Measurements from ENCODE around the gene SOWAHD. TPM values are rescaled to one million over a fixed set of nuclear protein-coding genes. Genes with fewer than 3 reads are reported as not detected.

SOWAHD gene
- total and polyA plus RNA-seq, 2 donors (not counting 1 experiment from before 2014, with no cell fraction given), result 3.8 to 14.9 TPM

DNA sequence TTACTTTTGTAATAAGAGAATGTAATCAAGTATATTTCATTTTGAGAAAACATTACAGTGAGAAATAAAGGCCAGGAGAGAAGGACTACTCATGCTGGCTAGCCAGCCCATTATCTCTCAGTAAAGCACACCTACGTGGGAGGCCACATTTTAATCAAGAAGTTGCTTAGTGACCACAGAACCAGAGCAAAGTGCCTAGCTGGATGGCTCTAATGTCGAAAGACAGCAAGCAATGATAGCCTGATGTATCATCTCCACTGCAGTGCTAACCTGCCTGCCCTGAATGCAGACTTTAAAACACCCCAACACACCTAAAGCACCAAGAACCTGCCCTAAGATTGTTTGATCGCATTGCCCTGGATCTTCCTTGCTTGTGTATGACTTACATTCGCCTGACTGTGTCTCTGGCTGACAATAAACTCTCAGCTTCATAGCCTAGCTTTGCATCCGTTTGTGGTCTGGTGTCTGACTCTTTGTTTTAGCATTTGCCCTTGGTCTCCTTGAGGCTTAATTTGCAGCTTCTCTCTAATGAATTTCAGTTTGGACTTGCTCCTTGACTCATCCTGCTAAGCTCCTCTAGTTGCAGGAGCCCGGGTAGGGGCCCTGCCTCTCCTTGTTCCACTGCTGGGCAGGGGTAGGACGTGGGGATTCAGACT, 31.4 kb upstream of the SOWAHD start:
- H3K27me3 ChIP-seq (replicated peaks in 1 of 4; ENCODE audit: control extremely low read depth in 1 of 4, control insufficient read depth in 3 of 4, insufficient read depth in 4 of 4, low read length in 3 of 4), result no peaks in the 10 kb centered on the region
- no peak overlapping the region for H3K27ac ChIP-seq (ENCODE audit: low read length in 2 of 2)
- WGBS (ENCODE audit: insufficient coverage), result 75% methylated on average over 5 of the region's 7 CpGs
- H4K20me1 ChIP-seq (ENCODE audit: control insufficient read depth, insufficient read depth, low read length, poor library complexity, severe bottlenecking), result no peaks in the 10 kb centered on the region
- H3K4me1 ChIP-seq (ENCODE audit: control insufficient read depth in 2 of 2, insufficient read depth in 2 of 2, low read length in 2 of 2), result peaks cover 0 to 5% of the 10 kb centered on the region in 2 donors
- no peak overlapping the region for H3K4me3 Mint-ChIP-seq
- TF ChIP-seq, protein P1, sequence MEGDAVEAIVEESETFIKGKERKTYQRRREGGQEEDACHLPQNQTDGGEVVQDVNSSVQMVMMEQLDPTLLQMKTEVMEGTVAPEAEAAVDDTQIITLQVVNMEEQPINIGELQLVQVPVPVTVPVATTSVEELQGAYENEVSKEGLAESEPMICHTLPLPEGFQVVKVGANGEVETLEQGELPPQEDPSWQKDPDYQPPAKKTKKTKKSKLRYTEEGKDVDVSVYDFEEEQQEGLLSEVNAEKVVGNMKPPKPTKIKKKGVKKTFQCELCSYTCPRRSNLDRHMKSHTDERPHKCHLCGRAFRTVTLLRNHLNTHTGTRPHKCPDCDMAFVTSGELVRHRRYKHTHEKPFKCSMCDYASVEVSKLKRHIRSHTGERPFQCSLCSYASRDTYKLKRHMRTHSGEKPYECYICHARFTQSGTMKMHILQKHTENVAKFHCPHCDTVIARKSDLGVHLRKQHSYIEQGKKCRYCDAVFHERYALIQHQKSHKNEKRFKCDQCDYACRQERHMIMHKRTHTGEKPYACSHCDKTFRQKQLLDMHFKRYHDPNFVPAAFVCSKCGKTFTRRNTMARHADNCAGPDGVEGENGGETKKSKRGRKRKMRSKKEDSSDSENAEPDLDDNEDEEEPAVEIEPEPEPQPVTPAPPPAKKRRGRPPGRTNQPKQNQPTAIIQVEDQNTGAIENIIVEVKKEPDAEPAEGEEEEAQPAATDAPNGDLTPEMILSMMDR (IDR thresholded peaks at IDR 0.05), result no peak
- TF ChIP-seq EZH2 (IDR thresholded peaks at IDR 0.05; ENCODE audit: borderline replicate concordance, insufficient read depth, low read depth, low read length, poor library complexity, severe bottlenecking), result no peak
- H3K4me1 Mint-ChIP-seq, result peaks cover 6% of the 10 kb centered on the region
- no peak overlapping the region for H3K9ac ChIP-seq (ENCODE audit: low read length)
- no peak overlapping the region for H3K4me3 ChIP-seq (ENCODE audit: control extremely low read depth in 1 of 5, extremely low read depth in 1 of 5, insufficient read depth in 1 of 5, low read depth in 2 of 5, low read length in 4 of 5)
- no peaks in the 10 kb centered on the region for H3K36me3 ChIP-seq (replicated peaks in 1 of 2; ENCODE audit: control extremely low read depth in 1 of 2, control insufficient read depth in 1 of 2, extremely low read depth in 1 of 2, insufficient read depth in 2 of 2, low read length in 1 of 2)
- no peaks in the 10 kb centered on the region for H3K9me3 ChIP-seq (ENCODE audit: control extremely low read depth in 1 of 3, control insufficient read depth in 2 of 3, insufficient read depth in 1 of 3, low read length in 2 of 3)
- no peak overlapping the region for H3K27ac Mint-ChIP-seq
- no peaks in the 10 kb centered on the region for H3K79me2 ChIP-seq (ENCODE audit: control insufficient read depth, insufficient read depth, low read length)
- no peak overlapping the region for H2AFZ ChIP-seq (ENCODE audit: insufficient read depth, low read depth, low read length, poor library complexity, severe bottlenecking)
- no peak for DNase-seq
- ChIA-PET POLR2A (interaction anchor here (0.6 kb wide), 1 partner anchor 132 kb away, joined by 3 read pairs; no protein-coding TSS in a partner anchor), CTCF (interaction anchor here (0.7 to 3.9 kb wide), 6 partner anchors 28 to 211 kb away, joined by 3 to 35 read pairs (median 12); partner anchors contain the start of gene SOWAHD)
- no peak overlapping the region for H3K4me2 ChIP-seq (replicated peaks; ENCODE audit: low read depth, low read length, poor library complexity, severe bottlenecking)
- H3K9me3 Mint-ChIP-seq (ENCODE audit: insufficient read depth), result no peaks in the 10 kb centered on the region
- intact Hi-C loops (cut with micrococcal nuclease), result no loop called here
- no peak for ATAC-seq (ENCODE audit: low read depth)
- no peaks in the 10 kb centered on the region for H3K27me3 Mint-ChIP-seq

DNA sequence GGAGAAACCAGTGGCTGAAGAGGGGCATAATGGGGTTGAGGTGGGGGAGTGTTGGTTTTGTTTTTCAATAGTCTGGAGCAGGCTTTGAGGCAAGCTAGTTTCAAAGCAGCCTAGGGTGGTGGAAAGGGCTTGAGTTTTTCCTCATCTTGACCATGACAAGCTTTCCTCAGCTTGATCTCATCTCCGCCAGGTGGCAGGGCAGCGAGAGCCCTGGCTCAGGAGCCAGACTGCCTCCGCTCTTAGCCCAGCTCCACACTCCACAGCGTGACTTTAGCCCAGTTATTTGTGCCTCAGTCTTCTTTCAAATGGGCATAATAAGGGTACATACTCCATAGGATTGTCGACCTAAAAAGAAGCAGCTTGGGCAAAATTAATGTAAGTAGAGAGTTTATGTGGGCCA, 29.9 kb upstream of the SOWAHD start:
- Histone ChIP-seq H3K36me3 (replicated peaks in 1 of 2; ENCODE audit: control extremely low read depth in 1 of 2, control insufficient read depth in 1 of 2, extremely low read depth in 1 of 2, insufficient read depth in 2 of 2, low read length in 1 of 2) (no peaks in the 10 kb centered on the region), H2AFZ (ENCODE audit: insufficient read depth, low read depth, low read length, poor library complexity, severe bottlenecking) (no peak overlapping the region), H4K20me1 (ENCODE audit: control insufficient read depth, insufficient read depth, low read length, poor library complexity, severe bottlenecking) (no peaks in the 10 kb centered on the region), H3K9me3 (ENCODE audit: control extremely low read depth in 1 of 3, control insufficient read depth in 2 of 3, insufficient read depth in 1 of 3, low read length in 2 of 3) (no peaks in the 10 kb centered on the region), H3K4me1 (ENCODE audit: control insufficient read depth in 2 of 2, insufficient read depth in 2 of 2, low read length in 2 of 2) (peaks cover 0 to 5% of the 10 kb centered on the region in 2 donors), H3K79me2 (ENCODE audit: control insufficient read depth, insufficient read depth, low read length) (no peaks in the 10 kb centered on the region), H3K27me3 (replicated peaks in 1 of 4; ENCODE audit: control extremely low read depth in 1 of 4, control insufficient read depth in 3 of 4, insufficient read depth in 4 of 4, low read length in 3 of 4) (no peaks in the 10 kb centered on the region), H3K4me2 (replicated peaks; ENCODE audit: low read depth, low read length, poor library complexity, severe bottlenecking) (no peak overlapping the region), H3K27ac (ENCODE audit: low read length in 2 of 2) (no peak overlapping the region), H3K4me3 (ENCODE audit: control extremely low read depth in 1 of 5, extremely low read depth in 1 of 5, insufficient read depth in 1 of 5, low read depth in 2 of 5, low read length in 4 of 5) (no peak overlapping the region), H3K9ac (ENCODE audit: low read length) (no peak overlapping the region)
- DNase-seq (no peak), ATAC-seq (ENCODE audit: low read depth) (no peak)
- Mint-ChIP-seq H3K27me3 (no peaks in the 10 kb centered on the region), H3K27ac (no peak overlapping the region), H3K4me1 (peaks cover 6% of the 10 kb centered on the region), H3K9me3 (ENCODE audit: insufficient read depth) (no peaks in the 10 kb centered on the region), H3K4me3 (no peak overlapping the region)
- intact Hi-C loops (cut with micrococcal nuclease), result no loop called here
- WGBS (ENCODE audit: insufficient coverage), result 100% methylated on average over 2 of the region's 5 CpGs
- no peak for TF ChIP-seq EZH2 (IDR thresholded peaks at IDR 0.05; ENCODE audit: borderline replicate concordance, insufficient read depth, low read depth, low read length, poor library complexity, severe bottlenecking)
- TF ChIP-seq, protein P1 (IDR thresholded peaks at IDR 0.05), result no peak
- POLR2A ChIA-PET, result no interaction called here
- CTCF ChIA-PET, result interaction anchor here (1.2 to 4.2 kb wide), 23 partner anchors 16 to 246 kb away, joined by 3 to 52 read pairs (median 7); partner anchors contain the start of genes NKRF, SEPTIN6 and SOWAHD

Data from B cell (primary cell).